HG03060 (cell line): ENCODE measurements around the gene ASIC5.
A peak's percentile ranks its signal among the peaks of the same experiment; 100 is the strongest.

Experiments used
- ATAC-seq: cut with Tn5 transposase; IDR thresholded peaks from one replicate; pipeline ENCODE4 v1.9.1; 2021; ENCODE audit warnings: low read depth, moderate number of reproducible peaks; ENCODE audit not compliant: unreplicated experiment

The ASIC5 gene

DNA sequence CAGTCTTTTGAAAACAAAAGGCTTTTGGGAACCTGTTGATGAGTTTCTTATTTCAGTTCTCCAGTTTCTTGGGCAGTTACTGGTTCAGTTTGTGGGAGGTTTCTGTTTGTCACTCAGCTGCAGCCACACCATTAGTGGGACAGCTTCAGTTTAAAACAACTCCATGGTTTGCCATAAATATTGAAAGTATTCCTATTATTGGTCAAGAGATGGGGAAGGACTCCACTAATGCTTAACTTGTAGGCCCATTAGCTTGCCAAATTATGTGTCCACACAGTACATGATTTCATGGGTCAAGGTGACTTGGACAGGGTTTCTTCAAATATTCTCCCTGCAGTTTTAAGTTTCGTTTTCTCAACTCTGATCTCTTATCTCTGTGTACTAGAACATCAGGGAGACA lies 15.5 kb upstream of the ASIC5 start:
- ATAC-seq, result no peak

DNA sequence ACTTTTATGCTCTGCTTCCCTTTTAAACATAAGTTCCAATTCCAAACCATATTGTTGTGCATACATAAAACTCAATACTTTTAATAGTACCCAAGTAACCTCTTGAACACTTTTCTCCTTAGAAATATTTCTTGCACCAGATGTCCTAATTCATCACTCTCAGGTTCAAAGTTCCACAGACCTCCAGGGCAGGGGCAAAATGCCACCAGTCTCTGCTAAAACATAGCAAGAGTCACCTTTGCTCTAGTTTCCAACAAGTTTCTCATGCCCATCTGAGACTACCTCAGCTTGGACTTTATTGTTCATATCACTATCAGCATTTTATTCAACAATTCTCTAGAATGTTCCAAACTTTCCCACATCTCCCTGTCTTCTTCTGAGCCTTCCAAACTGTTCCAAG lies 13.7 kb upstream of the ASIC5 start:
- no peak for ATAC-seq

DNA sequence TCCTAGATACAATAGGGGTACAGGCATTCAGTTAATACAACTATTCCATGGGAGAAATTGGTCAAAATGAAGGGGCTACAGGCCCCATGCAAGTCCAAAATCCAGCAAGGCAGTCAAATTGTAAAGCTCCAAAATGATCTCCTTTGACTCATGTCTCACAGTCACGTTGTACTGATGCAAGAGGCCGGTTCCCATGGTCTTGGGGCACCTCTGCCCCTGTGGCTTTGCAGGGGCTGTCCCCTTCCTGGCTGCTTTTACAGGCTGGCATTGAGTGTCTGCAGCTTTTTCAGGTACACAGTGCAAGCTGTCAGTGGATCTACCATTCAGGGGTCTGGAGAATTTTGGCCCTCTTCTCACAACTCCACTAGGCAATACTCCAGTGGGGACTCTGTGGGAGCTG lies 12.5 kb upstream of the ASIC5 start:
- no peak for ATAC-seq

DNA sequence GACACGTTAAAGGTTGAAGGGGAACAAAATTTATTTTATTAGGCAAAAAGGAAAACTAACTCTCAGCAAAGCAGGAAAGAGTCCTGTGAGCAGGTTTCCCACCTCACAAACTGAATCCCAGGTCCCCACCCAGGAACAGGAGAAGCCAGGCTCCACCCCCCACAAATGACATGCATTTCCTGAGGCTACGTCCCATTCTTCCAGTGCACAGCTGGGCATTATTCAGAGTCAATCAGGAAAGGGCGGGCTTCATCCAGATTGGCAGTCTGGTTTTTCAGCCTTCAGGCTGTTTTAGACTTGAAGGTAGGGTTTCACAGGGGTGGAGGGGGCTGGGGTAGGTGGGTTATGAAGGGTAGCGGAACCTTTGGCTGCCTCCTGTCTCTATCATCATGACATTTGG lies 11.9 kb upstream of the ASIC5 start:
- ATAC-seq, result no peak

DNA sequence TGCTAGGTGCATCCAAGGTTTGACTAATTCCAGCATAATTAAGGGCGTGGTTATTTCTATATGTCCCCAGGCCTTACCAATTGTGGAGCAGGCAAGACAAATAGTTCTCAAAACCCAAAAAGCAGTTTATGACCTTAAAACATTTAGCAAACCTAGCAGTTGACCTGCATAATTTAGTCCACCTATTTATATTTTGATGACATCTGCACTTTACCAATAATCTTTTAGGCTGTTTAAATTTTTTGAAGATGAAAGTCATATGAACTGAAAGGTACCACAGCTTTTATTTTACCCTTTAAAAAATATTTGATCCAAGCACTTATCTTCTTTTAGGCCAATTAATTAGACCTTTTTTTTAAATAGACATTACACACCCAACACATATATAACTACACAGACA lies 9.8 kb upstream of the ASIC5 start:
- ATAC-seq, result no peak

DNA sequence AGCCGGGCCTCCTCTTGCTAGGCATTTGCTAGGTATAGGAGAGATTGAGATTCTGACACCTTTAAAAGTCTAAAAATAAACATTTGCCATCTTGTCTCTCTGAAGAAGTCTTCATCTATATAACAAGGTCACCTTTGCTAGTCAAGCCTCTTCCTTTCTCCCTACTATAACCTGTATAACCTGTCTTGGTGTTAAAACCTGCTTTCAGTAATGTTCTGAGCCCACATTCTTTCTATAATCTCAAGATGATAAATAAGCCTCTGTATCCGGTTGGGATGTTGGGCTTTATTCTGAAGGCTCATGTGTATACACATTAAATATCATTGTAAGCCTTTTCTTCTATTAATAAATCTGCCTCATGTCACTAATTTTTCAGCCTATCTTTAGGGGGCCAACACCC lies 10.2 kb downstream of the ASIC5 start:
- ATAC-seq, result no peak

DNA sequence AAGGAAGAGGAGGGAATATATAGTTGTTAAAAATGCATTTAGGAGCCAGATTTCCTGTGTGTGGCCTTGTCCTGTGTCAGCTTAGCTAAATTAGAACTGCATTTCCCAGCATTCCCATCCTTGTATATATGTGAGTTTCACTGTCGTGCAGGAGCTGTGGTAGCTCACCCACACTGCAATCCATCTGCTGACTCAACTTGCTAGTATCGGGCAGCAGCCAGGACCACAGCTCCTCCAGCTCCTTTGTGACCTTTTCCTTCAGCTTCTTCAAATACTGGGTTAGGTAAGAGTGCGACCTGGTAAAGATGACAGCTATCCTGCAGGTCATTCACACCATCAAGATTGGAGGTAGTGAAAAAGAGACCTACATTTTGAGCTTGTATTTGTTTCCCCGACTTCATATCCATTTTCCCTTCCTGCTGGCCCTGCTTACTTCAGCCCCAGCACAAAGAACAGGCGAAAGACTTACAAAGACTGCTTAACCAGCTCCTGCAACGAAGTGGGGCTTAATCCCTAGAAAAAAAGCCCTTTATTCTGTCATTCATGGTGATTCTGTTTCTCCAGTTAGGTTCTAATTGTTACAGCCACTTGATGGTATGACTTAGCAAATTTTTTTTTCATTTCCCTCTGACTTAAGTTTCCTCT lies 11.4 kb downstream of the ASIC5 start:
- no peak for ATAC-seq

DNA sequence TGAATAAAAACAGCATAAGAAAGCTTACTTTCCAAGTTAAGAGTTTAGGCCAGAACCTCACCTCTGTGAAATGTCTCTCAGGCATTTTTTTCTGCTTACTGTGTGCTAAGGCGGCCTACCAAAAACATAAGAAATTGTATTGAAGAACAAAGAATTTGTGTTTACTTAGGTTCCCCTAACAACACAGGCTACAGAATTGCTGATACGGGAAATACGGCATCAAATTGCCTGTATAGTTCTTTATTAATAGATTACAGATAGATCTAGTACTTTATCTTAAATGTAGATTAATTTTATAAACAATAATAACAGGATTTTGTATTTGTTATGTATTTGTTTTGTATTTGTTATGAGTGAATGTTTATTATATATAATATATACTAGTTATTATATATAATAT lies 12.9 kb downstream of the ASIC5 start:
- ATAC-seq, result no peak

DNA sequence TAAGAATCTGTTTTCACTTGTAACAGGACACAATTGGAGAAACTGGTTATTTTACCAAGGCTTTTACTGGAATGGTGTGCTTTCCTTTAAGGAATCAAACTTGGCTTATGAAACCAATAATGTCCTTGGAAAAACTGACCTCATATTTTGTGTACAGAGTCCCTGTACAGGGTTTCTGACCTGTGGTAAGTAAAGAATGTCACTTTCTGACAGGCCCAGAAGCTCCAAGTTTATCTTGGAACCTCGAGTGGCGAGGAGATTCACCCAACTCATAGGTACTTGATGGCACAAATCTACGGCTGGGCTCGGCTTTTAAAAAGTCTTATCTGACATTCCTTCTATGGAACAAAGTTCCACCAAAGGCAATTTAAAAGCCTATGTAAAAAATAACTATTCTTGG lies 17.0 kb downstream of the ASIC5 start:
- no peak for ATAC-seq

DNA sequence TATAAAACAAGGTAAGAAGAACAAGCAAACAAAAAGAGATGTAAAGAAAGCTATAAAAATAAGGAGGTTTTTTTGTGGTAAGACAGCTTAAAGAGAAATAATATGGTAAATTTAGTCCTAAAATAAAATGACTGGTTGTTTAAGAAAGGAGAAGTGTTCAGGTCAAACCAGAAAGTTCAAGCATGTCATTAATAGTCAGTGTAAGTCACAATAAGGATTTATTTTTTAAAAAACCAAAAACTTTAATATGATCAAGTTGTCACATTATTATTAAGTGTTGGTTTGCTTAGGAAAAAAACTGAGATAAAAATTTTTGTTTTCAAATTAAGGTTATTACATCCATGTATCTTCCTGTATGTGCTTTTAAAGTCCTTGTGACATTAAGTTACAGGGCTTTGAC lies 19.1 kb downstream of the ASIC5 start:
- no peak for ATAC-seq

DNA sequence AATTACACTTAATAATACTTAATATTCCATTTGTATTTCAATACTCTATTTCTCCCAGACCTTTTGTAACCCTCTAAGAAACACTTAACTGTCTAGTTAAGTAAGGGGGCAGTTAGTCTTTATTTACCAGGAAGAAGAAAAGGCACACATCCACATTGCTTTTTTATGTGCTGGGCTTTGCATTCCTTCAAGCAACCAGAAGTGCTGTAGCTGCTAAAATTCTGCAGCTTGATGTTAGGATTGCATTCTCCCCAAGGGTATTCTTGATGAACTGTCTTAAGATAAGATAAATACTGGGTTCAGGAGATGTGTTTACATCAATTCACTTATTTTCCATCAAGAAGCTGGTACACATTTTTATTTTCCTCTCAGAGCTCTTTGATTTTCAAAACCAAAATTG lies 24.0 kb downstream of the ASIC5 start:
- ATAC-seq, result no peak

DNA sequence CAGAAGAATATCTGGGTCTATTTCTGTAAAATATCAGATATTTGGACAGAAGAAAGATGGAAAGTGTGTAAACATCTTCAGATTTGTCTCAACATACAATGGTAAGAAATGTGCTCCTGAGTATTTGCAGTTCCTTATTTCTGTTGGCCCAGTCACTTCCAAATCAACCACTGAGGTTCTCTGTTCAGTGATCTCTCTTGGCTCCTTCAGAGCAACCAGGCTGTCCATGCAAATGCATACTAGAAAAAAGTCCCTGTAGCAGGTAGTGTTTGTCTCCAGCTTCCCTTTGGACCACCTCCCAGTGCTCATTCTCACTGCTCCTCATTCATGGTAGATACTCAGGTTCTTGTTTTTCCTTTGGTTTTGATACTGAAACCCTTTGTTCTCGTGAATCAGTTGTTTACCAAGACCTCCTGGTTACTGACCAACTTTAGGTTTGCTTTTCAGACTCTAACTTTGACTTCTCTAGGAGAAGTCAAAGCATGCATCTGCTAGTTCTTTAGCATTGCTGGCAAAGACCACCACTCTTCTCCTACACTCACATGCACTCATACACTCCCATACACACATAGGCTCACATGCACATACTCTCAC lies 28.8 kb downstream of the ASIC5 start:
- no peak for ATAC-seq

DNA sequence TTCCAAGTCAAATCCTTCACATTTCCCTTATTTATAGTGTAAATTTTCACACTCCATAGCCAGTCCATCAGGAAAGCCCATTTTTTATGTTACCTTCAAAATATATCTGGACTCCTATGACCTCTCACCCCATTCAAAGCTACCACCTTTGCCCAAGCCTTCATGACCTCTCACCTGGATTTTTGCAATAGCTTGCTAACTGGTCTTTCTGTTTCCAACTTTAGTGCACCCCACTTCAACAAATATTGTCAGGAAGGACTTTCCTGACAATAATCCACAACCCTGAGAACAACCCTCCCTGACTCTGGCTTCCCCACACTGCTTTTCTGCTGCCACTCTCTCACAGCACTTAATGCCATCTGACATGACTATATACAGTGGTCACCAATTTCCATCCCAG lies 33.4 kb downstream of the ASIC5 start:
- no peak for ATAC-seq

DNA sequence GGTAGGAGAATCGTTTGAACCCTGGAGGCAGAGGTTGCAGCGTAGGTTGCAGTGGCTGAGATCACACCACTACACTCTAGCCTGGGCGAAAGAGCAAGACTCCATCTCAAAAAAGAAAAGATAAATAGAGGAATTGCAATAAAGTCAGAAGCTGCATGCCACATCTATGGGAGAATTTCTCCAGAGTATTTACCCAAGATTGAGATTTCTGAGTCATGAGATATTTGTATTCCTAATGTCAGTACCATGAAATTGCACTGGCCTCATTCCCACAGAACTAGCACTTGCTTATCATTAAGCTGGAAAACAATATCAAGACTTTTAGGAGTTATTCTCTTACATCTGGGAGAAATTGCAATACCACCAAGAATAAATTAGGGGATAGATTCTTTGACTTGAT lies 37.4 kb downstream of the ASIC5 start:
- ATAC-seq, result no peak

DNA sequence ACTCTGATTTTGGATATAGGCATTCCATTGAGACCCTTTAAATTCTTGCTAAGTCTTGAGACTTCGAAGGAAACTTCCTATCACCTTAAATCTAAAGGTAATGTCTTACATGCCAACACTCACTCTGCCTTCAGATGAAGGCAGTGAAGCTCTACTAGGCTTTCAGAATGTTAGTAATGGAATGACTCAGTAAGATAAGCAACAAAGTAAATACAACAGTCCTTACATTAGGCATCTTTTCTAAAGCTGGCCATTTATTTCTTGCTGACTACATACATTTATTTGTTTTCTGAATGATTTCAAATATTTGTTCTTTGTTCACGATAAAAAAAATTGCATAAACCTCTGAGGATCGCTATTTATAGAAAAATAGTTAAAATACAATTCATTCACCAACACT lies 43.5 kb downstream of the ASIC5 start:
- no peak for ATAC-seq

DNA sequence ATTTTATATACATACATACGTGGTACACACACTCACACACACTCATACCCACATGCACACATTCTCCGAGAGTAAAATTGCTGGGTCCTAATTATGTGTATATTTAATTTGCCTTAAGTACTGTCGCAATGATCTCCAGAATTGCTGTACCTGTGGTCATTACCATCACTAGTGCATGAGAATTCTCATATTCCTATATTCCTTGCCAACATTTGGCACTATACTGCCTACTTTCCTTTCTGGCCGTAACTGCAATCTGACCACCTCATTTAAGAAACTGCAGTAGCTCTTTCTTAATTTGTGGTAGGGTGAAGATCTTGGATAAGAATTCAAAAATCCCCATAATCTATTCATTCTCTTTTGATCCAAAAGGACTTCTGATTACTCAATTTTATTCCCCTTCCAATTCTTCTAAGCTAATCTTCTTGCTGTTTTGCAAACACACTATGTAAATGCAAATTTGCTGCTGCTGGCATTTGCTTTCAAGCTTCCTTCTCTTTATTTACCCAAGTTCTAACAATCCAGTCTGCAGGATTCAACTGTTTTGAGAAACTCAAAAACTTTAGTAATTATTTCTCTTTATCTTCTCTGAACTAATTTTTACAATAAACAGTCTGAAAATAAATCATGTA lies 45.1 kb downstream of the ASIC5 start:
- no peak for ATAC-seq

DNA sequence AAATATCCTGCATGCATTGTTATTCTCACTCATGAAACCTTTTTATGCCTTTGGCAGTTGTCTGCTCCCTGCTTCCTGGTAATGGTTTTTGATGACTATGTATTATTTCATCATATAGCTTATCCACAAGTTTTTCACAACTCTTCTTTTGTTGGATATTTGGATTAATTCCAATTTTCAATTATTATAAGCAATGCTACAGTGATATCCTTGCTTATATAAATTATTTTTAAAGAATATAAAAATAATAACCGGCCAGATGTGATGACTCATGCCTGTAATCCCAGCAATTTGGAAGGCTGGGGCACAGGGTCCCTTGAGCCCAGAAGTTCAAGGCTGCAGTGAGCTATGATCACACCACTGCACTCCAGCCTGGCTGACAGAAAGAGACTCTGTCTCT lies 47.0 kb downstream of the ASIC5 start:
- ATAC-seq, result no peak

DNA sequence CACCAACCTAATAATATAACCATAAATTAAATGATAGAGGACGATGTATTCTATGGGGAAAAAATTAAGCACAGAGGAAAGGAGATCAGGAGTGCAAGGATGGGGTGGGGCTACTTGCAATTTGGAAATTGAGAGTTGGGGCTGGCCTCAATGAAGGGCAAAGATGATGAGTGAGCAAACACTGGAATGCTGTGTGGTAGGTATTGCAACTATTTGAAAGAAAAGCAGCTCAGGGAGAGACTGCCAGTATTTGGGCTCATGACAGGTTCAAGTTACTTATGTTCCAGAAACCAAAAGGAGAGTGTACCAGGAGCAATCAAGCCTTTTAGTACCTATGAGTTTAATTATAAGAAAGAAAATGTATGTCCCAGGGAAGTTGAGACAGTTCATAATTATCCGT lies 47.4 kb downstream of the ASIC5 start:
- no peak for ATAC-seq

DNA sequence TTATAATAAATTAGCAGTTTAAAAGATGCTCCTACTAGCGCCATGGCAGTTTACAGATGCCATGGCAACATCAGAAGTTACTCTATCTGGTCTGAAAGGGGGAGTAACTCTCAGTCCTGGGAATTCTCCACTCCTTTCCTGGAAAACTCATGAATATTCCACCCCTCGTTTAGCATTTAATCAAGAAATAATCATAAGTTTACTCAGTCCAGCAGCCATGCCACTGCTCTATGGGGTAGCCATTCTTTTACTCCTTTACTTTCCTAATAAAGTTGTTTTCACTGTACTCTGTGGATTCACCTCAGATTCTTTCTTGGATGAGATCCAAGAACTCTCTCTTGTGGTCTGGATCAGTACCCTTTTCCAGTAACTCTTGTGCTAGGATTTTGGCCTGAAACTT lies 55.0 kb downstream of the ASIC5 start:
- ATAC-seq, result no peak

DNA sequence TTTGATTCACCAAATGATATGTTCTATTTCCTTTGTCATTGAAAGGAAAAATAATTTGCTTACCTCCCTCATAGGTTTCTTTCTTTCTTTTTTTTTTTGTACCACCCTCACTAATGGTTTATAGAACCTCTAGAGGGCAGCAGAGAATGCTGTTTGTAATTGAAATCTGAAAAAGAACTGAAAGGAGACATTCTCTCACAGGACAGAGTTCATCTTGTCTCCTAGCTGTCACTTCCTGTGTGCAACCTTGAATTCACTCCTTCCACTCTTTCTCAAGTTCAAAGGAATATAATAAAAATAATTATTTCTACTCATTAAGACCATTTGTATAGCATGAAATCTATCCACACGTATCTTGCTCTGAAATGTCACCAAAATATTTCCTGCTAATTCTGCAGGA lies 56.2 kb downstream of the ASIC5 start:
- ATAC-seq, result peak; percentile 97

DNA sequence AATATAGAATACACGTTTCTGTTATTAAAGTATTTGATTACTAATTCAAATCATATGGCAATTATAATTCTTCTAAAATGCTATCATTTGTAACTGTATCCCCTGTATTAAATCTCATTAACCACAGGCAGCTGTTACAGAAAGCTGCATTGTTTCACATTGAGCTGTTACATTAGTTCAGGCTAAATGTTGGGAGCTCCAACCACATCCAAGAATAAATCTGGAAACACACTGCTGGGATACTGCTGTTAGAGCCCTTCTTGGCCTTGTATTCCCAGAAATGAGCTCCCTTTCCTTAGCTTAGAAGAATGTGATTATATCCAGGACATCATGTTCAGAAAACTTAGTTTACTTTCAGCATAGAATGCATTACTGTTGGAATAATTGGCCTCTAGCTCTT lies 59.1 kb downstream of the ASIC5 start:
- ATAC-seq, result no peak

DNA sequence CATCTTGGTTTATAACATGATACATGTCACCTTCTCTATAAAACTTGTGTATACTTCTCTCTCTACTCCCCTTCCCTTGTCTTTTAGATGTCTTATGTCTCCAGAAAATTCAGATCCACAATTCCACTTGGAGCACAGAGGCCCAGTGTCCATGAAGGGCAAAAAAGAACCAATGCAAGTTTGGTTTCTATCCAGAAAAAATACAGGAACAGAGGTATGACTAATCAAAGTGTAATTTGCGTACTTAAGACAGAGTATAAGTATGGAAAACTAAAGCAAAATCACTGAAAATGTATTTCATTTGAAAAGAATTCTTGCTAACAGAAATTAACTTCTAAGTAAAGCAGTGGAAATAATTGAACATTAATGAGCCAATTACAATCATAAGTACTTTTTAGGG lies 61.1 kb downstream of the ASIC5 start:
- no peak for ATAC-seq
